Measurements from ENCODE around the gene HSDL2. TPM values are rescaled to one million over a fixed set of nuclear protein-coding genes. Genes with fewer than 3 reads are reported as not detected.

Gene HSDL2
- total and polyA plus RNA-seq, 2 of the 4 experiments (the other 2 are of a cell fraction), result 17.7 to 65.8 TPM

- dilution Hi-C loops (cut with HindIII; ENCODE audit: low sequenced_read_pairs, unreplicated experiment), result no loop called here
- Histone ChIP-seq H3K23ac (ENCODE audit: low read depth, low read length) (no peak overlapping the region), H2AFZ (replicated peaks; ENCODE audit: low read length, poor library complexity) (no peak overlapping the region), H3K4ac (ENCODE audit: low read depth, low read length) (no peak overlapping the region), H2BK15ac (ENCODE audit: low read depth, low read length) (no peak overlapping the region), H3K56ac (ENCODE audit: extremely low read depth, insufficient read depth, low read length) (no peak overlapping the region), H2BK120ac (ENCODE audit: low read depth, low read length) (no peak overlapping the region), H3K18ac (ENCODE audit: low read depth, low read length) (no peak overlapping the region), H3K9me3 (ENCODE audit: control insufficient read depth, insufficient read depth, low read length) (no peaks in the 10 kb centered on the region), H3K36me3 (ENCODE audit: control insufficient read depth, insufficient read depth, low read length) (peaks cover 16% of the 10 kb centered on the region), H3K9me1 (ENCODE audit: insufficient read depth, low read length) (peaks cover 1% of the 10 kb centered on the region; the same call in 1 of the 2 replicates), H3K4me1 (ENCODE audit: control insufficient read depth, insufficient read depth, low read length) (no peaks in the 10 kb centered on the region), H3K4me2 (ENCODE audit: low read depth, low read length) (no peak overlapping the region), H2AK9ac (replicated peaks; ENCODE audit: low read depth, low read length, poor library complexity) (no peak overlapping the region), H2BK20ac (ENCODE audit: low read depth, low read length) (no peak overlapping the region), H4K5ac (ENCODE audit: low read depth, low read length) (no peak overlapping the region), H2BK5ac (ENCODE audit: low read depth, low read length, poor library complexity, severe bottlenecking) (no peak overlapping the region), H4K91ac (ENCODE audit: insufficient read depth, low read depth, low read length) (no peak overlapping the region), H2AK5ac (ENCODE audit: low read depth, low read length) (no peak overlapping the region), H4K20me1 (ENCODE audit: insufficient read depth, low read length) (no peaks in the 10 kb centered on the region), H3K27me3 (ENCODE audit: control insufficient read depth, insufficient read depth, low read length) (no peaks in the 10 kb centered on the region), H3K27ac (ENCODE audit: insufficient read depth, low read length) (no peak overlapping the region), H4K8ac (ENCODE audit: low read depth in 2 of 2, low read length in 2 of 2) (no peak overlapping the region), H3K14ac (replicated peaks; ENCODE audit: low read depth, low read length) (no peak overlapping the region), H3K4me3 (ENCODE audit: insufficient read depth, low read depth, low read length) (no peak overlapping the region), H3K79me1 (ENCODE audit: low read depth in 1 of 2, low read length in 2 of 2) (no peaks in the 10 kb centered on the region), H3K9ac (ENCODE audit: low read depth, low read length) (no peak overlapping the region)
- intact Hi-C loops (cut with micrococcal nuclease), result no loop called here
- no CpG with 5 or more reads among the region's 1 CpG for WGBS, 2 experiments (ENCODE audit: extremely low coverage in 2 of 2, insufficient read length in 1 of 2)
- POLR2A ChIA-PET (ENCODE audit: unreplicated experiment), result no interaction called here
- ATAC-seq (ENCODE audit: low read depth) (no peak), DNase-seq (no peak)
- TF ChIP-seq MAZ (IDR thresholded peaks at IDR 0.05; ENCODE audit: borderline replicate concordance, low read depth, low read length) (no peak), RAD21 (IDR thresholded peaks at IDR 0.05; ENCODE audit: low read length) (no peak), CTCF (conservative IDR thresholded peaks at IDR 0.05; ENCODE audit: low read depth, low read length) (no peak), BHLHE40 (IDR thresholded peaks at IDR 0.05; ENCODE audit: low read depth, low read length) (no peak), MAFK (IDR thresholded peaks at IDR 0.05; ENCODE audit: low read depth, low read length) (no peak), SMC3 (IDR thresholded peaks at IDR 0.05; ENCODE audit: low read depth, low read length) (no peak), CHD1 (IDR thresholded peaks at IDR 0.05; ENCODE audit: low read depth, low read length) (no peak), MXI1 (IDR thresholded peaks at IDR 0.05; ENCODE audit: borderline replicate concordance, low read depth, low read length) (no peak), NFE2L2 (IDR thresholded peaks at IDR 0.05; ENCODE audit: low read depth, low read length) (no peak), POLR2A (IDR thresholded peaks at IDR 0.05; ENCODE audit: low read depth, low read length) (no peak), CEBPB (IDR thresholded peaks at IDR 0.05; ENCODE audit: low read depth, low read length) (no peak), RFX5 (IDR thresholded peaks at IDR 0.05; ENCODE audit: low read depth, low read length) (no peak), RCOR1 (IDR thresholded peaks at IDR 0.05; ENCODE audit: insufficient replicate concordance, low read length) (no peak), FOS (IDR thresholded peaks at IDR 0.05; ENCODE audit: low read depth, low read length) (no peak)
- TF ChIP-seq, protein P1, sequence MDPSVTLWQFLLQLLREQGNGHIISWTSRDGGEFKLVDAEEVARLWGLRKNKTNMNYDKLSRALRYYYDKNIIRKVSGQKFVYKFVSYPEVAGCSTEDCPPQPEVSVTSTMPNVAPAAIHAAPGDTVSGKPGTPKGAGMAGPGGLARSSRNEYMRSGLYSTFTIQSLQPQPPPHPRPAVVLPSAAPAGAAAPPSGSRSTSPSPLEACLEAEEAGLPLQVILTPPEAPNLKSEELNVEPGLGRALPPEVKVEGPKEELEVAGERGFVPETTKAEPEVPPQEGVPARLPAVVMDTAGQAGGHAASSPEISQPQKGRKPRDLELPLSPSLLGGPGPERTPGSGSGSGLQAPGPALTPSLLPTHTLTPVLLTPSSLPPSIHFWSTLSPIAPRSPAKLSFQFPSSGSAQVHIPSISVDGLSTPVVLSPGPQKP (IDR thresholded peaks at IDR 0.05; ENCODE audit: borderline replicate concordance, low read depth, low read length), result no peak
- TF ChIP-seq, protein P2, sequence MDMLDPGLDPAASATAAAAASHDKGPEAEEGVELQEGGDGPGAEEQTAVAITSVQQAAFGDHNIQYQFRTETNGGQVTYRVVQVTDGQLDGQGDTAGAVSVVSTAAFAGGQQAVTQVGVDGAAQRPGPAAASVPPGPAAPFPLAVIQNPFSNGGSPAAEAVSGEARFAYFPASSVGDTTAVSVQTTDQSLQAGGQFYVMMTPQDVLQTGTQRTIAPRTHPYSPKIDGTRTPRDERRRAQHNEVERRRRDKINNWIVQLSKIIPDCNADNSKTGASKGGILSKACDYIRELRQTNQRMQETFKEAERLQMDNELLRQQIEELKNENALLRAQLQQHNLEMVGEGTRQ (IDR thresholded peaks at IDR 0.05; ENCODE audit: low read depth, low read length), result no peak
- in situ Hi-C loops (cut with MboI; ENCODE audit: low sequenced_read_pairs), result loop anchor here (25.0 kb wide), 1 partner anchor 349 kb away; no protein-coding TSS in a partner anchor
- no TSS peak for BruUV-seq (replicated peaks)
- CTCF ChIA-PET, result no interaction called here
These were observed 82.9 kb downstream of the HSDL2 start for GRCh38 chr9:112462855-112463254.
